Stimulated activated CD8-positive, alpha-beta memory T cell treated with anti-CD3 and anti-CD28 coated beads, Interleukin-15, amount 100 ng/mL, for 24 hours (primary cell): ENCODE measurements around the gene POU4F3.

Source experiments
- DNase-seq: peaks from one replicate; pipeline ENCODE4 v3.0.0-alpha.2; 2020; ENCODE audit warnings: low read depth

POU4F3 gene

GRCh38 chr5:146339715-146340259 lies 1.1 kb downstream of the POU4F3 start:
- DNase-seq: no peak

- no peak for DNase-seq
These were observed 1.8 kb downstream of the POU4F3 start for GRCh38 chr5:146340260-146341081.

GRCh38 chr5:146341854-146342253 lies 3.2 kb downstream of the POU4F3 start:
- DNase-seq: no peak

GRCh38 chr5:146342519-146342881 lies 3.9 kb downstream of the POU4F3 start:
- DNase-seq: no peak

GRCh38 chr5:146342882-146343865 lies 4.5 kb downstream of the POU4F3 start:
- no peak for DNase-seq

- no peak for DNase-seq
These were observed 5.8 kb downstream of the POU4F3 start for GRCh38 chr5:146344155-146345118.

- no peak for DNase-seq
These were observed 6.6 kb downstream of the POU4F3 start for GRCh38 chr5:146345240-146345577.

- DNase-seq: no peak
These were observed 7.1 kb downstream of the POU4F3 start for GRCh38 chr5:146345578-146346366.

GRCh38 chr5:146357126-146357525 lies 18.5 kb downstream of the POU4F3 start:
- DNase-seq: no peak

- DNase-seq: no peak
These were observed 21.2 kb downstream of the POU4F3 start for GRCh38 chr5:146359836-146360235.

GRCh38 chr5:146363161-146363874 lies 24.7 kb downstream of the POU4F3 start:
- no peak for DNase-seq

- DNase-seq: no peak
These were observed 27.0 kb downstream of the POU4F3 start for GRCh38 chr5:146365618-146366017.

GRCh38 chr5:146366904-146367303 lies 28.3 kb downstream of the POU4F3 start:
- DNase-seq: no peak

GRCh38 chr5:146368137-146368536 lies 29.5 kb downstream of the POU4F3 start:
- no peak for DNase-seq

- no peak for DNase-seq
These were observed 31.1 kb downstream of the POU4F3 start for GRCh38 chr5:146369691-146370090.

- no peak for DNase-seq
These were observed 38.2 kb downstream of the POU4F3 start for GRCh38 chr5:146376821-146377220.

- DNase-seq: no peak
These were observed 40.3 kb downstream of the POU4F3 start for GRCh38 chr5:146378986-146379385.

- DNase-seq: no peak
These were observed 42.1 kb downstream of the POU4F3 start for GRCh38 chr5:146380714-146381113.

- DNase-seq: no peak
These were observed 49.7 kb downstream of the POU4F3 start for GRCh38 chr5:146388386-146388785.

- DNase-seq: no peak
These were observed 51.8 kb downstream of the POU4F3 start for GRCh38 chr5:146390469-146390868.
